GM18867 (cell line): ENCODE data around the gene EYS.

ENCODE experiments used
- ATAC-seq: cut with Tn5 transposase; IDR thresholded peaks from one replicate; pipeline ENCODE4 v1.9.1; 2021; ENCODE audit warnings: mild to moderate bottlenecking, moderate library complexity; ENCODE audit not compliant: unreplicated experiment

The EYS gene

GRCh38 chr6:65707126-65707826 is at the start of gene EYS:
TSS of gene EYS (minus strand) at chr6:65707226. CDS start at chr6:65495410, 211,816 bp downstream.
- no peak for ATAC-seq

DNA sequence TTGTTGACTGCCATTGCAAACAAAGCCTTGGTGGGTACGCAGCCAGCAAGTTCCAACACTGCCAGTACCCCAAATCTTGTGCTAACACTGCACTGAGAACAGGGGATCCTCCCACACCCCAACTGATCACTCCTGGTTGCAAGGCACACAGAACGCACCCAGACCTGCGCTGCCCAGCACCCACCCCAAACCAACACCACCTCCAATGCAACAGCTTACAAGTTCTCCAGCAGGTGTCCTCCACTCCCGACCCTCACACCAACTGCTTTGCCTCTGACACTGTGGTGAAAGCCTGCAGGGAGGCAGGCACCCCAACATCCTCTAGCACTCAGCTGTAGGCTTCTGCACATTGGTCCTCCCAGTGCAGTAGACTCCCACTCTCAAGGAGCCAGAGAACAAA is 39.3 kb upstream of the EYS start:
- no peak for ATAC-seq

DNA sequence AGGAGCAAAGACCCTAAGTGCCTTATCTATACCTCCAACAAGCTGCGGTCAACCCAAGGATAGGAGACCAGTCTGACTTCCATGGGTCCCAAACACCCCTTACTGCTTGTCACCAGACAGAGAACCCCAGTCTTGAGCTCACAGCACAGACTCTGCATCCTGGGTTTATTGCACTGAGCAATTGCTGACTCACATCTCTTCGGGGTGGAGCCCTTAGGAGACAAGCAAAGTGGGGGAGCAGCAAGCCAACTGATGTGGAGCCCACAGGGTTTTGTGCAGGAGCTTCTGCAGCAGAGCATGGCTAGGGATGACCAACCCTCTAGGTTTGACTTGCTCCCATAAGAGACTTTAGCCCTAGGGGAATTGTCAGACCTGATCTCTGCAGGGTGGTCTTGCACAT is 38.6 kb upstream of the EYS start:
- no peak for ATAC-seq

DNA sequence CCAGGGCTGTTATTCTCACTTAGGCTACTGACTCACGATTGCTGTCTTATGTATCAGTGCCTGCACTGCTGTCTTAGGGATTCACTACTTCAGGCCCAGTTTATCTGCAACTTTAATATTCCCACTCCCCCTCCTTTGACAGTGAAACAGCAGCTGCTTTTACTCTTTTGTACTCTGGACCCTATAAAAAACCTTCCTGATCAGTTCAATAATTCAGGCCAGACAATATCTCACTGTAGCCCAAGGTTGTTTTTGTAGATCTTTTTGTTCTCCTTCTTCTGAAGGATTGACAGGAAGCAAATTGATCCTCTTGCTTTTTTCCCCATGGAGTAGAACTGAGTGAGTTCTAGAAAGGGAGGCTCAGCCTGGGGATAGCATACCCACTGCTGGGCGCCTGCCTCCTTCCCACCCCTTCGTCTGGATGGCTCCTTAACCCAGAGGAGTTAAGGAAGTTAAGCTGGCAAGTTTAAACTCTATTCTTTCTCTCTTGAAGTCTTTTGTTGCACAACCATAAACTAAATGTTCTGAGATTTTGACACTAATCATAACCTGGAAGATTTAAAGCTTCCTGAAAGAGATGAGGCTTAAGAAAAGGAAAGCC is 22.0 kb upstream of the EYS start:
- no peak for ATAC-seq

DNA sequence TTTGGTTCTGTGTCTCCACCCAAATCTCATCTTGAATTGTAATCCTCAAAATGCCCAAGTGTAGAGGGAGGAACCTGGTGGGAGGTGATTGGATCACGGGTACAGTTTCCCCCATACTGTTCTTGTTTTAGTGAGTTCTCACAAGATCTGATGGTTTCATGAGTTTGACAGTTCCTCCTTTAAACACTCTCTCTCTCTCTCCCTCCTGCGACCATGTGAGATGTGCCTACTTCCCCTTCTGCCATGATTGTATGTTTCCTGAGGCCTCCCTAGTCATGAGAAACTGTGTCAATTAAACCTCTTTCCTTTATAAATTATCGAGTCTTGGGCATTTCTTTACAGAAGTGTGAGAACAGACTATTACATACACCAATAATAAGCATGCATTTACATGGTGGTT is 12.1 kb upstream of the EYS start:
- no peak for ATAC-seq

DNA sequence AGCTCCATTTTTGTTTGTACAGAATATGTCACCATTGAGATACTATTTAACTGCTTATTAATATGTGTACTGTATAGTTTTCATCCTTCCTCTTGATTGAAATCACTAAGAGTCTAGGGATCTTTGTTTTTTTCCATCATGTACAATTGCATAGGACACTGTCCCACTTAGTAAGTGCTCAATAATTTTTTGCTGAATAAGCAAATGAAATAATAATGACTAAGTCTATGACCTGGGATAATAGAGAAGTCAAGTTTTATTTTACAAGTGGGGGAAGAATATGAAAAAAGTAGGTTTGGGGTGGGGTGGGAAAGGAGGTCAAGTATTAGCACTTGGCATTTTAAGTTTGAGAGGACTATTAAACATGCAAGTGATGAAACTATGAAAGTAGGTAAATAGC is 4.5 kb upstream of the EYS start:
- no peak for ATAC-seq

- ATAC-seq = no peak
Measured at GRCh38 chr6:65709099-65709830, 2.2 kb upstream of the EYS start.

GRCh38 chr6:65708162-65708561 is 1.1 kb upstream of the EYS start:
- no peak for ATAC-seq

- ATAC-seq = no peak
Measured at GRCh38 chr6:65706436-65706835, 590 bp downstream of the EYS start.

DNA sequence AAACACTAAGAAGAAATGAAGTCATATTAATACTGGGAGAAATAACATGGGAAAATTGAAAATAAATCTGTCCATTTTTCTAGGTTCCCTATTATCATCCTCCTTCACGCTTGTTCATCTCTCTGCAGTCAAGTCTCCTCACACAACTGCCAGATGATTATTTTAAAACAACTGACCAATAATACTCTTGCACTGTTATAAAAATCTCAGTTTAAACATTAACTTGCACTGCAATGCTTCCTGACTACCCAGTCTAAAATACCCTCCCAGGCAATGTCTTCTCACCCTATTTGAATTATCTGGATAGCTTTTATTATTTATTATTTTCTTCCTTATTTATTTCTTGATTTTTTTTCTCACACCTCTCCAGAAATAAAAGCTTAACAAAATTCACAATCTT is 5.7 kb downstream of the EYS start:
- no peak for ATAC-seq

DNA sequence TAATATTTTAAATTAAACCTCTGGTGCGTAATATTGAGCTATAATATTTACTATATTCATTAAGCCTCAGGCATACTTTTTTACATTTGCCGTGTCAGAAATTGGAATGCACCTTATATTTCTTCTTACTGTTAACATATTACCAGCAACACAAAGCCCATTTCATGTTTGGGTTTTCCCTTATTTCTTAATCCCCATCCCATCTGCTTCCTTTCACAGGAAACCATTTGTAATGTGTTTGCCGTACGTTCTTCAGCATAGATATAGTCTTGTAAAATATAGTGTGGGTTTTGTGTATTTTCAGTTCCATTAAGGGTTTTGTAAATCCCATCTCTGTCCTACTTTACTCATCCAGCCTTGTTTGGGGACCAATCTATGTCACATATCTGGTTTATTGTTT is 6.5 kb downstream of the EYS start:
- ATAC-seq = no peak

GRCh38 chr6:65692109-65692508 is 14.9 kb downstream of the EYS start:
- ATAC-seq = no peak

GRCh38 chr6:65680232-65680631 is 26.8 kb downstream of the EYS start:
- no peak for ATAC-seq

DNA sequence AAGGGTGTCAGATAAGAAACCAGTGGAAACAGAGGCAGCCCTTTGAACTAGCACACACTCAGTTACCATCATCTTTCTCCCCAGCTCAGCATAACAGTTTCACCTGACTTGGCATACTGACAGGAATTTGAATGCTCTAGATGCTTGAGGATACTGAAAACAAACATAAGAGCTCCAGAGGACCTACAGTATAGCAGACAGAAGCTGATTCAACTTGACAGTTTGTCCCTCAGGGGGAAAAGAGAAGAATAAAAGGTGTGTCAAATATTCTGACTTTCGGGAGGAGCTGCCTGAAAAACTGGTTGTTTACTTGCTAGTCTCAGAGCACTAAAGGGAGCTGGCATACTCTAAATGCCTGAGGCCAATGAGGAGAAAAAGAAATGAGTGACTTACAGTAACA is 35.1 kb downstream of the EYS start:
- ATAC-seq = no peak

DNA sequence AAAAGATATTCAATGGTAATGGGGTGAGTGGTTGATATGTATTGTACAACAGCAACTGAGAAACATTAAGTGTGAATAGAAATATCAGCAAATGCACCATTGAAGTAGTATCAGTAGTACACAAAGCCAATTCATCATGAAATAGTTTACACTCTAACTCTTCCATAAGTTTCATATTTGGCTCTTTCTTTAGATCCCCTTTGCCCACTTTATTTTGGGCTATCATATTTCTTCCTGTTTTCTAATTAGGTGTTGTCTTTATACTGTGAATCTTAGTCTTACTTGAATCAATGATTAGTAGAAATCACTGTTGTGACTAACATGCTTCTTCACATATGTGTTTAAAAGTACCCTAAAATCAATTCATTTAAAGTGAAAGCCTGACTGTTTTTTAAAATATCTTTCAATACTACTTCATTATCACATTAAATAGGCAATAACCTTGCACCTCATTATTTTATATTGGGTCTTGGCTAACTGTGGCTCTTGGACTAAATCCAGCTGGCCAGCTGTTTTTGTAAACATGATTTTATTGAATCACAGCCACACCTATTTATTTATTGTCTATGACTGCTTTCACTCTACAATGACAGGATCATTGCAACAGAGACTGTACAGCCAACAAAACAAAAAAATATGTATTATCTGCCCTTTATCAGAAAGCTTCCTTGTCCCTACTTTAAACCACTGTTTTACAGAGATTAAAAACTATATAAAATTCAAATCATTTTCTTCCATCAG is 38.9 kb downstream of the EYS start:
- ATAC-seq = no peak

DNA sequence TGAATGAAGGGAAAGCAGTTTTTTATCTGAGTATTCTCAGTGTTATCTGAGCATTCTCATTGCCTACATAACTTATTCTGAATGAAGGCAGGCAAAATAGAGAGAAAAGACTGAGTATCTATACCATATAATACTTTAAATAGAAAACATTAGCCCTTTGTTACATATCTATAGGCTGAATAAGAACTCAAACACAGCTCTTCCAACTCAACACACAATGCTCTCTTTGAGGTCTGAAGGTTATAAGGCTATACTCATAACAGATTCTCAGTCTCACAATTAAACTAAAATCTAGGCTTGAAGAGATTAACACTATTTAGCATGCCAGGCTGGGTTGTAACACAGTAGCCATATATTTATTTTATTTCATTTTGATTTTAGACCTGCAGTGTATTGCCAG is 56.9 kb downstream of the EYS start:
- ATAC-seq = no peak

GRCh38 chr6:65649392-65649791 is 57.6 kb downstream of the EYS start:
- no peak for ATAC-seq

DNA sequence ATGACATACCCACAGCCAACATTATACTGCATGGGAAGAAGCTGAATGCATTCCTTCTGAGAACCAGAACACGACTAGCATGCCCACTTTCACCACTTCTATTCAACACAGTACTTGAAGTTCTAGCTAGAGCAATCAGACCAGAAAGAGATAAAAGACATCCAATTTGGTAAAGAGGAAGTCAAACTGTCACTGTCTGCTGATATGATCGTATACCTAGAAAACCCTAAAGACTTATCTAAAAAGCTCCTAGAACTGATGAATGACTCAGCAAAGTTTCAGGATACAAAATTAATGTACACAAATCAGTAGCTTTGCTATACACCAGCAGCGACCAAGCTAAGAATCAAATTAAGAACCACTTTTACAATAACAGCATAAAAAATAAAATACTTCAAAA is 60.5 kb downstream of the EYS start:
- ATAC-seq = no peak

- no peak for ATAC-seq
Measured at GRCh38 chr6:65642776-65643175, 64.2 kb downstream of the EYS start.

DNA sequence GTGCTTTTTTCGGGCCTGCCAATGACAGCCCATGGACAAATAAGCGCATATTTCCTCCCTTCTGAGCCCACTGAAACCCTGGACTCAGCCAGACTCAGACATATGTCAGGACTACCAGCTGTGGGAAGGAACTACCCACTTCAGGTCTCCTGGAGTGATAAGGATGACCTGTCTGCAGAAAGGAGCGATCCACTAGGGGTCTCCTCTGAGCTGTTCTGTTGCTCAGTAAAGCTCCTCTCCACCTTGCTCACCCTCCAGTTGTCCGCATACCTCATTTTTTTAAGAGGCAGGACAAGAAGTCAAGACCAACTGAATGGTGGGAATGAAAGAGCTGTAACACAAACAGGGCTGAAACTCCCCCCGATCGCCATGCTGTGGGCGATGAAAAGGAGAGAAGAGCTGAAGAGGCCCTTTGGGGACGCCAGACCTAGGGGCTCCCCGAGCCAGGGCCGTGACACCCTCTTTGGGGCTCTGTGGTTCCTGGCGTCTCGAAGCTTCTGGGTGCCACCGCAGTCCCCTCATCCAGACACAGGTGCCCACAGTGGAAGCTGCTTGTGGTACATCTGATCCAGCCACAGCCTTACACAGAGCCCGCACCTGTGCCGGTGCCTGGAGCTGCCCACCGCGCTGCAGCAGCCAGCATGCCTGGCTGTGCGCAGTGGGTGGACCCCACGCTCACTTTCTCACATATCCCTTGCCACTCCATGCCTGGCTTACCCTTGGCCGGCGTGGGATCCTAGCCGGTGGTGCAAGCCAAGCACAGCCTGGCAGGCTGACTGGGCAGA is 68.8 kb downstream of the EYS start:
- ATAC-seq = no peak
